GM18520 (cell line): Measurements from ENCODE around the gene EDC3.

Experiments
- ATAC-seq: cut with Tn5 transposase; IDR thresholded peaks from one replicate; pipeline ENCODE4 v1.9.1; 2021; ENCODE audit not compliant: unreplicated experiment

EDC3 gene

DNA sequence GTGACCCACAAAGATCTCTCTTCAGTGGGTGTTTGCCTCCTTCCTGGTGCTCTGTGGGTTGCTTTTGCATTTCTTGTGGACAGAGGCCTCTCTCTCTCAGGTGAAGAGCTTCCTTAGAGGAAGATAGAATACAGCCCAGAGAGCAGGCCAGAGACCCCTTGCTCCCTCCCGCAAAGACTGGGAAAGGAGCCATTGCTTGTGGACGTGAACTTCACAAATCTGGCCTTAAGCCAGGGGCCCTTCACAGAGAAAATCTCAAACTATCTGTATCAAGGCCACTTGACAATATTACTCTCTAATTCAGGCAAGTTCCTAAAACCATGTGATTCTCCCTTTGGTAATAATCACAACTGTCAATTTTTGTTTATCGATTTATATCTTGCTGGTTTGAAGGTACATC is 110.6 kb downstream of the EDC3 start:
- ATAC-seq = no peak

DNA sequence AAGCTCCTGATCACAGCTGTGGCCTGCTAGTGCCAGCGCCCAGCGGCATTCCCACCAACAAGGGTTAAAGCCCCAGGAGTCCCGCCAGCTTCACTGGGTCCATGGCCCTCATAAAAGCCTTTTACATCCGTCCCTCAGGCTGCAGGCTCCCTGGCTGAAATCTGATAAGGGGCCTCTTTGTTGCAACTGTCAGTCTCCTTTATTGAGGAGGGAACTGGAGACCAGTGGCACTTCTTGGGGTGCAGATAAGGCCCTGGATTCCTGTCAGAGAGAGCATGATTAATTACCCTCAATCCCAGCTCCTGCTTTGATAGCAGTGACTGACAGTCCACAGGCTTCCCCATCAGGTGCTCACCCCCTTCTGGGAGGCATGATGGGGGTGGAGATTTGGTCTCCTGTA is 111.0 kb downstream of the EDC3 start:
- ATAC-seq = no peak

DNA sequence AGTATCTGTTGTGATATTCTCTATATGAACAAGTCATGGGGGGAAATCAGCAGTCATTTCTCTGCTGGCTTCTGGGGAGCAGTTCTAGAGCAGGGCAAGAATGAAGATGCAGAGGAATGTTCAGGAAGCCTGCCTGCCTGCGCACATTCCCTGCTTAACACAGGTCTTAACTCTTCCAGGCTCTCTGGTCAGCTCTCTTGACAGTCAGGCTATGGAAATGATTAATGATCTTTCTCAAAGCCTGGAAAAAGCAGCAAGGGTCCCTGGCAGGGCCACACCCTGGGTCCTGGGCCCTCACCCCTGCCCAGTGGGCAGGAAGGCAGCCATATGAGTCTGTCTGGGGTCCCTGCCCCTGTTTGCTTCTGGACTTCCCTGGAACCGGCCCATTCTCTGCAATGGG is 111.6 kb downstream of the EDC3 start:
- no peak for ATAC-seq
